Stimulated activated CD8-positive, alpha-beta memory T cell treated with anti-CD3 and anti-CD28 coated beads, Interleukin-7, amount 100 ng/mL, for 4 hours (primary cell): Measurements from ENCODE around the gene NRG2.

ENCODE experiments used
- DNase-seq, 2 donors: peaks; one replicate each; pipeline ENCODE4 v3.0.0-alpha.2; 2020; ENCODE audit warnings: low read depth in 2 of 2

NRG2 gene

DNA sequence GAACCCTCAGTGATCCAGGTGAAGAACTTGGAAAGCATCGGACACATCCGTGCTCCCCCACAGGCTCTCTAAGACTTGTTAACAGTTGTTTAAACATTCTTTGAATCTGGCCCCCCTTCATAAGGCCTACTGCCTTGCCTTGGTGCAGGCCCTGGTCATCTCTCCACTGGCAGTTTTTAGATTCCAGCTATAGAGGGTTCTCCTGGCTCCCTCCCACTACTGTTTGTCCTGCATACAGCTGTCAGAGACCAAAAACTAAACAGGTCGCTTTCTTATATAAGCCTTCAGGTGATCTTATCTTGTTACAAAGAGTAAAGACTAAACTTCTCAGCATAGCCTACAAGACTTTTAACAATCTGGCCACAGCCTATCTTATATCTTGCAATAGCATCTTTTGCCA lies 32.3 kb downstream of the NRG2 start:
- DNase-seq = no peak

DNA sequence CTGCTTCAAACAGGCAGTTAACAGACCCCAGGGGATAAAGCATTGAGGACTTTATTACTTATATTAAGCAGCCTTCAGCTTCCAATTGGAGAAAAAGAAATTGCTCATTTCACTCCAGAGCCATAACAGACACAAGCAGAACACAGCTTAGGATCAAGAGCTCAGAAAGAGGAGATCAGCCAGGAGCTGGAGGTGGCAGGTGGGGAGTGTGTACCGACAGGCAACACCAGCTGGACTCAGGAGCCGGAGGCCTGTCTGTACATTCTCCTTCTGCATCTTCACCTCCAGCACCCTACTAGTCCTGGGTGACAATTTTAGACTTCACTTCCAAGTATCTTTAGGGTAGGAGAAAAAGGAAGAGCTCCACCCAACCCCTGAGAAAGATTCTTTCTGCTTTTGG lies 35.8 kb downstream of the NRG2 start:
- no peak for DNase-seq

DNA sequence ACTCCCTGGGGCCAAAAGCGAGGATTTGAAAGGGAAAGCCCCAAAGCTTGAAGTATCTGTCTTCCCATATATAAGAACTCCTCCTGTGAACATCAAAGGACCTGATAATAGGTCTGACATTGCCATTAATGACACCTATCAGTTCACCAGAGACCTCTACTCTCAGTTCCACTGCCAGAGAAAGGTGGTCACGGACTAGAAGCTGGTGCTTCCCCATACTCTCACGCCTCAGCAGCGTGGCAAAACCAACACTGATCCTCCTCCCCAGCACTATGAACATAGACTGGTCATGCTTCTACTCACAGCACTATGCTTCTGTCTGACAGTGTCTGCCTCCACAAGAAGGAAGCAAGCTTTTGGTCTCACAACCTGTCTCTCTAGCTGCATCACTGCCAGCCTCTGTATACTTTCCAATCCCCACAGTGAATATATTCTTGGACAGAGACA lies 37.9 kb downstream of the NRG2 start:
- no peak for DNase-seq

DNA sequence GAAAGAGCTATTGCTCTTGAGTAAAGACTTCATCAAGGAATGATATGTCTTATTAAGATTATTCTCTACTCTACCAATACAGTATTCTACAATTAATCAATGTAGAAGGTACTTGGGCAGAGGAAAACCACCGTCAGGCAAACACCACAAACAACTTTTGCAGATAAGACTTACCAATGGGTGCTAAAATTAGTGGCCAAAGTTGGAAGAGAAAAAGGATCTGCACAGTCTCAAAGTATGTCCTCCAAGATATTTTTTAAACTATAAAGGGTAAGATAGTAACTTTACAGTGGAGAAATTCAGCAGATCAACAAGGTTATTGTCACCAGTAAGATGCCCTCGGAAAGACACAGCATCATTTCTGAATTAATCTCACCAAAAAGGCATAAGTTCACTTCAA lies 38.9 kb downstream of the NRG2 start:
- DNase-seq = no peak

DNA sequence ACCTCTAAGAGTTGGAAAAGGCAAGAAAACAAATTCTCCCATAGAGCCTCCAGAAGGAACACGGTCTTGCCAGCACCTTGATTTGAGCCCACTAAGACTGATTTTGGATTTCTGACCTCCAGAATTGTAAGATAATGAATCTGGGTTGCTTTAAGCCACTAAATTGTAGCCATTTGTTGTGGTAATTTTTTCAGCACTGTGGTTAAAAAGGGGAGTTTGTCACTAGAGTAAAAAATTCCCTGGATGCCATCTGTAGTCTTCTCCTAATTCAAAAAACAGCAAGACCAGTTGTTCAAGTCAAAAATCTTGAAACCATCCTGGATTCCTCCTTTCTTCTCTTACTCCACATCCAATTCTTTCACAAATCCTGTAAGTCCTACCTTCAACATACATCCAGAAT lies 39.6 kb downstream of the NRG2 start:
- DNase-seq = no peak

DNA sequence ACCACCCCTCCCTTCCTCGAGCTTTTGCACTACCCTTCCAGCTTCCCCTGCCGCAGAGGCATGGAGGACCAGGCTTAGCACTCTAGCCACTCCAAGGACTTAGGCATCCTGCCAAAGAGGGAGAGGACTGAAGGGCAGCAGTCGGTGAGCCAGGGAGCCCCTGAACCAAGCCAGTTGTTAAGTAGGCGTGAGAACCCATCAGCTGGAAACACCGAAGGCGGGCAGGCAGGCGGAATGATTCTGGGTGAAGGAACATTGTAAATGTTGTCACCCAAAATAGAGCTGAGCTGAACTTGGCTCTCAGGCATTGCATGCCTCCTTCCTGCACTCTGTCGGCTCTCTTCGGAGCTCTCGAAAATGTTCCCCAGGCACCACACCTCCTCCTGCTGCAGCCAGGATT lies 42.8 kb downstream of the NRG2 start:
- DNase-seq = no peak

DNA sequence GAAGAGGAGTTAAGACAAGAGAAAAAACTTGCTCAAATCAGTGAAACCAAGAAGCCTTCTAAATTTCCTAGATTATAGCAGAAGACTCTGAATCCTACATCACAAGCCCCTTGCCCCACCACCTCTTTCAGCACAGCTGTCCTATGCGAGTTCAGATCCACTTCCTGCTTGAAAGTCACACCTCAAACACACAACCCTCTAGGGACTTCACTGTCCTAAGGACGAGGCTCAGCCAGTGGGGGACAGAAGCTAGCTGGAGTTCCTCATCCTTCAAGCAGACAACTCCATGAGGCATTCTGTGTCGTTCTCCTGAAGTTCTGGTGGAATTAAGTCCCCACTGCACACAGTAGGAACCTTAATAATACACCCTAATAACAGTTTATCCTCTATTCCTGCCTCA lies 44.3 kb downstream of the NRG2 start:
- DNase-seq = no peak

DNA sequence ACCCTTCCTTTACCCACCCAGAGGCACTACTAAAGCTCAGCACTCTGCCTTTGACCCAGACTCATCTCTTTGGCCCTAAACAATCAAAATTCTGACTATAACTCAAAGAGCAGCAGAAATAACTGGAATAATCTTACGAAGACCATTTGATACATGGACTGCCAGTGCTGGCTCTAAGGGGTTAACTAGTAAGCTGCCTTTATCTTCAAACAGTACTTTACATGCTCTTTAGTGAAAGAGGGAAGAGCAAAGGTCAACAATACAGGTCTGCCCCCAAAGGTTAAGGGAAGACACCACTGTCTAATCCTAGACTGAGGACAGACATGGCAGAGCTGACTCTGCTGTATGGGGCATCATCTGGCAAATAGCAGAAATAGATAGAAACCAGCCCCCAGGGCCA lies 45.8 kb downstream of the NRG2 start:
- no peak for DNase-seq

DNA sequence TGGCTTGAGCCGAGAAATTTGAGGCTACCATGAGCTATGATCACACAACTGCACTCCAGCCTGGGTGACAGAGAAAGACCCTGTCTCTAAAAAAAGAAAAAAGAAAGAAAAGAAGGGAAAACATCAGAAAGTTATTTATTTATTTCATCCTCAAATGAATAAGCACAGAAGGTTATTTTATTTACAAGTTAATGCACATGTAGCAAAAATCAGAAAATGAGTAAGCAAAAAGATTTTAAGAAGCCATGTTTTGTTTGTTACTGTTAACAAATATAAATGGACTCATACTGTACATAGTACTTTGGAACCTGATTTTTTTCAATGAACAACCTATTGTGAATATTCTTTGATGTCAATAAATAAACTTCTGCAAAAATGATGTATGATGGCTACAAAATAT lies 47.2 kb downstream of the NRG2 start:
- no peak for DNase-seq

DNA sequence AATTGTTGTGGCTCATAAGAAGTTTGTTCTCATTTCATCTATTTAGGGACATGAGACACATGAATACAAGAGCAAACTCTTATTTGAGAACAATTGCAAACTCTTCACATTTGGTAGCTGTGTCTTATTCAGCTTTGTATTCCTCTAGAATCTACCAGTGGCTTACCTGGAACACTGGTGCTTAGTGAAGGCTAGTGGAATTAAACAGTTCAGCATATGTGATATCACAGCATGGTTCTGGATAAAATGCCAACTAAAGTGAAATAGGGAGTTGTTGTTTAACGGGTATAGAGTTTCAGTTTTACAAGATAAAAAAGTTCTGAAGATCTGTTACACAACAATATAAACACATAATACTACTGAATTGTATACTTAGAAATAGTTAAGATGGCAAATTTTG lies 48.9 kb downstream of the NRG2 start:
- DNase-seq = no peak

DNA sequence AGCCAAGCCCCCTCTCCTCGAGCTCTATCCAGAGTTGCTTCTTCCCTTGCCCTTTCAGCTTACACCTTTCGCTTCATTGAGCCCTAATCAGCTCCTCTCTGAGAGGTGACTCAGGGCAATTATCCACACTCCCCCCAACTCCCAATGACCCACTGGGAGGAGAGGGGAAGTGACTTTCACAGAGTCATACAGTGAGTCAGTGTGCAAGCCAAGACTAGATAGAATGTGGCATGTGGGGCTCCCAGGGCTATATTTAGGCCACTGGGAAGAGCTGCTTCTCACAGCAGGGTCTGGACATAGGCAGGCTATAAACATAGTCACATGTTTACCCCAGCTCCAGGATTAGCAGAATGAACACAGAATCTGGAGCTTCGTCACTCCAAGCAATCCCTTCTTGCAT lies 57.4 kb downstream of the NRG2 start:
- DNase-seq = no peak

DNA sequence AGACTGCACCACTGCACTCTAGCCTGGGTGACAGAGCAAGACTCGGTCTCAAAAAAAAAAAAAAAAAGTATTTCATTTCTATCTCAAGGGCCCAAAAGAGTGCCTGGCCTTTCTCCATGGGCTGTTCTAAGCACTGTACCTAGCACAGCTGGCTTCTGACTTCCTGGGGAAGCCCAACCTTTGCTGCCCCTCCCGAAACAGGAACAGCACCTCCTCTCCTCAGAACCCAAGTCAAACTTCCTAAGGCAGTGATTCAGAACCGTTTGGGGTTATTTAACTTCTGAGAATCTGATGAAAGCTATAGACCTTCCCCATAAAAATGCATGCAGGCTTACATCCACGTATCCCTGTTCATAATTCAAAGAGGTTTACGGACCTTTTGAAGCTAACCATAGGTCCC lies 57.8 kb downstream of the NRG2 start:
- DNase-seq = no peak

DNA sequence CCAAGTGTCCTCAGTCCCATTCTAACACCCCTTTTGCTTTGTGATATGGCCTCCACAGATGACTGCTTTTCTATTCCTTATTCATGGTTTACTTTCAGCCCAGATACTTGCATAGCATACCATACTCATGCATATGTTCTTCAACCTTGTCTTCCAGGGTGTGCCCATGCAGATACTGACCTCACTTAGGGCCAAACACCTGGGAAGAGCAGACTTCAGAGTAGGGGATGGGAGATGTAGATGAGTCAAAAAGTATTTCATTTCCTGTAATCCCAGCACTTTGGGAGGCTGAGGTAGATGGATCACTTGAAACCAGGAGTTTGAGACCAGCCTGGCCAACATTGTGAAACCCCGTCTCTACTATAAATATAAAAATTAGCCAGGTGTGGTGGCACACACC lies 58.3 kb downstream of the NRG2 start:
- DNase-seq = no peak

DNA sequence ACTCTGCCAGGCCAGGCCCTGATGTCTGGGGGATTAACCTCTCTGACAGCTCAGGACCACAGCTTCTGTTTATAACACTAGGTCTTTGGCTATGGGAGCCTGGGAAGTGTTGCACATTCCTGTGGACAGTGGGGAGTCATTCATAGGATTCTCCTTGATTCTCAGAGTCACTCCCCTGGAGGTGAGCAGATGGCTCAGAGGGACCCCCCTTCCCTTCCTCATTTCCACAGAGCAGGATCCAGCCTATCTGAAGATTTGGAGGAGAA lies 60.2 kb downstream of the NRG2 start:
- no peak for DNase-seq

DNA sequence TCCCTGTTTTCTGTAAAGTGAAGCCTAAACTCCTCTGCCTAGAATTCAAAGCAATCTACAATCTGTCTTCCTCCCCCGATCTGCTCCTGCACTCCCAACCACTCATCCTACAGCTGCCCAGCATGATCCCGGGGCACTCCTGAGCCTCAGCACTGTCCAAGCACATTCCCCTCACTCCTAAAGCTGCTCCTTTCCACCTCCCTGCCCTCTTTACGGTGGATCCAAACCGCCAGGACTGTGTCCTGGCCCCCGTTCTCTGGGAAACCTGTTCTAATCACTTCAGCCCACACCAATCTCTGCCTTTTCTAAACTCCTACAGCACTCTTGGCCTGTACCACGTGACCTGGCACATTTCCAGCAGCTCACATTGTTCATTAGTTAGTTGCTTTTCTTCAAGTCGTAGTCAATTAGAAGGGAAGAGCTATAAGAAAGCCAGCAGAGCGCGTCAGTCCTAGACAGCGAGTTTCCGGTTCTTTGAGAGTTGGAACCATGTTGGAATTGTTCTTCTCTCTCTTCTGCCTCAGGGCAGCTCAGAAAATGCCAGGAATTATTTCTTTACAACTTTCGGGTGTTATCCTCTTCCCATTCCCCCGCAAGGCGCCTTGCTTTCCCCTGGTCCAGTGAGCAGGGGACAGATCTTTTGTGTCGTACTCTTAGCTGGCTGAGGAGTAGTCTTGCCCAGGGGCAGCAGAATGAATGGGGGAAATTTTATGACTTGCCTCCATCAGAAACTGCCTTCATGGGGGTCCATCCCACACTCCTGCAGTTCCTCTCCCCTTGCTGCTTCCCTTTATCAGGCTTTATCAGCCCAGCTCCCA lies 60.7 kb downstream of the NRG2 start:
- no peak for DNase-seq

DNA sequence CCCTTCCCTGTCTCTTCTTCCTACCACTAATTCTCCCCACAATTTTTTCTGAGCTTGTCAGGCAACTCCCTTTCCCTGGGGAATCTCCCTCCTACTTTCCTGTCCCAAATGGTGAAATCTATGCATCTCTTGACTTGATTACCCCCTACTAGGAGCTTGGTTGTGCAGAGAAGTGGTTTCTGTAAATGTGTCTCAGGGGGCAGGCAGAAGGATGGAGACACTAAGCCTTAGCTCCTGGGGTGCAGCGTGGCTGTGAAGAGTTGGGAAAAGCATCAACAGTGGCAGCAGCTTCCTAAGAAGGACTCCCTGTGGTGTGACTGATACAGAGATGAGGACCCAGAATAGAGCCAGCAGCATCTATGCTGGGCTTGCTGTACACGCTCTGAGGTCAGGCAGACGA lies 62.3 kb downstream of the NRG2 start:
- DNase-seq = no peak

DNA sequence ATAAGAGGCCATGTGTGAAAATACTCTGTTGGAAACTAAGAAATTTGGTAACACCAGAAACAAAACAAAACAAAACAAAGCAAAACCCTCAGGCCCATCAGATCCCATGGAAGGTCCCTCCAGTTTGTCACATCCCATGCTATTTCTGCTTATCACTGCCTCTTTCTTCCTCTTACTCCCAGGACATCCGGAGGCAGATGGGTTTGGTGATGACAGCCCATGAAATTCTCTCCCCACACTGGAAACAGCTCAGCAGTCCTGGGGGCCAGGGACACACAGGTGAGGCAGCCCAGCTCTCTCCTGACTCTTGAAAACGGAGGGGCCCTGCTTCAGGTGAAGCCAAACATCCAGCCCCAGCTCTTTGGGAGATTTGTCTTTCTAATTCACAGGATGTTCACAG lies 63.2 kb downstream of the NRG2 start:
- no peak for DNase-seq

DNA sequence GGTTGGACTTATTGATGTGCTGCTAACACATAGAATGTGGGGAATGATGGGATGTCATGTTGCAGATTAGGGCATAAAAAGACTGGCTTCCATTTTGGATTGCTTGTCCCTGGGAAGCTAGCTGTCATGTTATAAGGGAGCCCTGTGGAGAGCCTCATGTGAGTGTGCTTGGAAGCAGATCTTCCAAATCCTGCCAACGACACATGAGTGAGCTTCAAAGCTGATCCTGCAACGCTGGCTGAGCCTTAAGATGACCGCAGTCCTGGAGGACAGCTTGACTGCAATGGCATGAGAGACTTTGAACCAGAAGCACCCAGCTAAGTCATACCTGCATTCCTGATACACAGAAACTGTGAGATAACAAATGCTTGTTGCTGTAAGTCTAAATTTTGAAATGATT lies 63.6 kb downstream of the NRG2 start:
- no peak for DNase-seq

DNA sequence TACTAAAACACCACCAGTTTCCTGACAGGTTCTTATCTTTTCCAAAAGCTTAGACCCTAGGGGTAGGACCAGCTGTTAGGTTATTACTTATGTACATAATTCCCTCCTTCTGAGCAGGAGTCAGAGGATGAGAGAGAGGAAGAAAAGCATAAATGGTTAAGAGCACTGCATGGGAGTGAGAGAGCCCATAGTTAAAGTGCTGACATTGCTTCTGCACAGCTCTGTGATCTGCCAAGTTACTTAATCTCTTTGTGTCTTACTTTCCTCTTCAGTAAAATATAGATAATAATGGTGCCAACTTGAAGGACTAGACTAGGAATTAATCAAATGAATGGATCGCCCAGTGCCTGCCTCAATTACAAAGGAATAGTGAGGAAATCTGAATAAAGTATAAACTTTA lies 66.4 kb downstream of the NRG2 start:
- DNase-seq = no peak

DNA sequence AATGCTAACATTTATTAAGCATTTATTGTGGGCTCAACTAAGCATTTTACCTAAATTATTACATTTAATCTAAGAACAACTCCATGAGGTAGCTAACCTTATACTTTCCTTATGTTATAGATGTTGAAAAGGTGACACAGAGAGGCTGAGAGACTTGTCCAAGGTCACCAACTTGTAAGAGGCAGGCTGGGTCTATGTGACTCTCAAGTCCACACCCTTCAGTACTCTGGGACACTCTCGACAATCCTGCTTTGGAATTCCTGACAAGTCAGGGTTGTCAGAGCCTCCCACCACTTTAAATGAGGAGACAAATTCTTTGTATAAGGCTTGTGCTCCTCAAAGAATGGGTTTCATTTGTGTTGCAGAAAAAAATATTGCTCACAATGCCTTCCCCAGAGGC lies 67.2 kb downstream of the NRG2 start:
- no peak for DNase-seq

DNA sequence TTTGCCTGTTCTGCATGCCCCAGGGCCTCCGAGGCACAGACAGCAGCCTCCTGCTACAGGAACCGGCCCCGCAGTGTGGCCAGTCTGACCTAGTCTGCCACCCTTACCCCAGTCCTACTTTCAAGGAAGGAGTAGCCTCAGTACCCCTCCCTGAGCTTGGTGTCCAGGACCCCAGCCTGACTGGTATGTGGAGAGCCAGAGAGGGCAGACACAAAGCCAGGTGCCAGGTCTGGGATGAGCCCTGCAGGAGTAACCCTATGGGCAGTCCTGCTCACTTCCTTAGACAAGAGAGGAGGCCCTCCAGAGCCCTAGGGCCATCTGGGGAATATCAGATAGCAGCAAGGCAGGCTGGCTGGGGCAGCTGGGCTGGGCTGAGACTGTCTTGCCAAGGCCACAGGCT lies 67.8 kb downstream of the NRG2 start:
- no peak for DNase-seq

DNA sequence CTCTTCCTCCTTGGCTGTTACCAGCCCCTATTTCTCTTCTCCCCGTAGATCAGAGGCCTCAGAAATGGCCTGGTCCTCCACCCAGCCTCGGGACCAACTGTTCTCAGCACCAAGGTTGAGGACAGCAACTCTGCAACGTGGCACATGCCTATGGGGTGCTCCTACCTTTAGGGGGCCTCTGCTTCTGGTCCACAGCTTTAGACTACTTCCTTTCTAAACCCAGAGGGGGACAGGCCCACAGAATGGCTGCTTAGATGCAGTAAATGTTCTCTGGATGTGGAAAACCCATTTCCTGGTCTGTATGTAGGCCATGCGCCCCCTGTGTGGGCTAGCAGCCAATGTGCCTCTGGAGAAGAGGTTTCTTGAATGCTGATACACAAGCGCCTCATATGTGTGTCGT lies 68.4 kb downstream of the NRG2 start:
- no peak for DNase-seq

DNA sequence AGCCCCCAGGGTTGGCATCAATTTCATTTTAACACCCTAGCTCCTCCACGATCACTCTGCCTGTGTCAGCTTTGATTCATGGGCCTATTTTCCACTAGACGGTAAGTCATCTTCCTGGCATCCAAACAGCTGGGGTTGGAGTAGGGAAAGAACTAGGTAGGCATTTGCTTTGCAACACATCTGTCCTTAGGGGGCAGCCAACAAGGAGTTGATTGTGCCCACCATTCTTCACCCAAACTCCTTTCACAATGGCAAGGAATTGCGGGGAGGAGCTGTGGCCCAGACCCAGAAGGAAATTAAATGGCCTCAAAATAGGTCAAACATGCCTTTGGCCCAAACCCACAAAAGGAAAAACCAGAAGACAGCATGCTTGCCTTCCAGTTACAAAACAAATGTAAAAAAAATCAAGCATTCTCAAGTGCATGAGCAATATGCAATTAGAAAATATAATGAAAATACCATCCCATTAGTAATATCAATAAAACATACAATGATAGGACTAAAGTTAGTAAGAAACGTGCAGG lies 71.8 kb downstream of the NRG2 start:
- no peak for DNase-seq

DNA sequence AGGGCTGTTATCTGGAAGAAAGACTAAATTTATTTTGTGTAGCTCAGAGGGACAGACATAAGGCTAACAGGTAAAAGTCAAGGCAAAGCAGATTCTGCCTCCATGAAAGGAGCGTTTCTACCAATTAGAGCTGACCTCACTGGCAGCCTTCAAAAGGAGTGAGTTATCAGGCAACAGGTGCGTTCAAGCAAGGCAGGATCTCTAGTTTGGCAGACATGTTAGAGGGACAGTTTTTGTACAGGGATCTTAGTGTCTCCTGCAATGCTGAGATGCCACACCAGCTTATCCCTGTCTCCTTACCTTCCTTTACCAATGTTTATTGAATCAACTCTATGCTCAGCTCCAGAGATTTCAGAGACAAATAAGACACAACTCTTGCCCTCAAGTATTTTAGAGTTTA lies 73.8 kb downstream of the NRG2 start:
- DNase-seq = no peak
